Osteocyte (in vitro differentiated cells): ENCODE results near the gene FSTL4. TPM values are rescaled to one million over a fixed set of nuclear protein-coding genes. Genes with fewer than 3 reads are reported as not detected.
A peak's percentile ranks its signal among the peaks of the same experiment; 100 is the strongest.

Source experiments
- DNase-seq: peaks from one replicate; pipeline ENCODE4 v3.0.0; 2021; ENCODE audit warnings: mixed read lengths; ENCODE audit not compliant: unreplicated experiment; ENCODE audit errors: extremely low spot score
- H3K27ac Mint-ChIP-seq: one replicate; pipeline ENCODE4 v1.8.0; 2021; ENCODE audit warnings: mild to moderate bottlenecking, mixed read lengths; ENCODE audit not compliant: unreplicated experiment
- H3K27me3 Mint-ChIP-seq: one replicate; pipeline ENCODE4 v1.8.0; 2021; ENCODE audit warnings: mixed read lengths; ENCODE audit not compliant: unreplicated experiment
- H3K36me3 Mint-ChIP-seq: one replicate; pipeline ENCODE4 v1.8.0; 2021; ENCODE audit warnings: mixed read lengths; ENCODE audit not compliant: unreplicated experiment
- H3K4me1 Mint-ChIP-seq: one replicate; pipeline ENCODE4 v1.8.0; 2021; ENCODE audit warnings: mixed read lengths; ENCODE audit not compliant: unreplicated experiment
- H3K4me3 Mint-ChIP-seq: one replicate; pipeline ENCODE4 v1.8.0; 2021; ENCODE audit warnings: mild to moderate bottlenecking, moderate library complexity, mixed read lengths; ENCODE audit not compliant: unreplicated experiment
- H3K9me3 Mint-ChIP-seq: one replicate; pipeline ENCODE4 v1.8.0; 2021; ENCODE audit warnings: mixed read lengths; ENCODE audit not compliant: unreplicated experiment
- long read RNA-seq: library from polyadenylated mRNA; unstranded; transcript quantifications from one replicate; pipeline ENCODE4 v2.0.0, GENCODE V29; 2021
- total RNA-seq: library from RNA; stranded (reverse); gene quantifications from 2 replicates; pipeline ENCODE4 v1.2.1, GENCODE V29; 2021
- TF ChIP-seq, protein P1 (sequence below): fragments of 200-600 bp; sonication (generic); IDR thresholded peaks from 2 replicates; pipeline ENCODE4 v1.5.0; 2021; ENCODE audit warnings: antibody characterized with exemption, mild to moderate bottlenecking, moderate library complexity

The FSTL4 gene
- total RNA-seq = not detected in 2 replicates
- long read RNA-seq = 0 reads

GRCh38 chr5:133612249-133612860 lies at the start of gene FSTL4:
TSS of gene FSTL4 (minus strand) at chr5:133612541.
- no peaks in the 10 kb centered on the region for H3K36me3 Mint-ChIP-seq
- peak within 1 kb of the TSS; percentile 50 for H3K4me3 Mint-ChIP-seq
- peaks cover 71% of the 10 kb centered on the region for H3K27me3 Mint-ChIP-seq
- DNase-seq = peak; percentile 78
- TF ChIP-seq, protein P1, sequence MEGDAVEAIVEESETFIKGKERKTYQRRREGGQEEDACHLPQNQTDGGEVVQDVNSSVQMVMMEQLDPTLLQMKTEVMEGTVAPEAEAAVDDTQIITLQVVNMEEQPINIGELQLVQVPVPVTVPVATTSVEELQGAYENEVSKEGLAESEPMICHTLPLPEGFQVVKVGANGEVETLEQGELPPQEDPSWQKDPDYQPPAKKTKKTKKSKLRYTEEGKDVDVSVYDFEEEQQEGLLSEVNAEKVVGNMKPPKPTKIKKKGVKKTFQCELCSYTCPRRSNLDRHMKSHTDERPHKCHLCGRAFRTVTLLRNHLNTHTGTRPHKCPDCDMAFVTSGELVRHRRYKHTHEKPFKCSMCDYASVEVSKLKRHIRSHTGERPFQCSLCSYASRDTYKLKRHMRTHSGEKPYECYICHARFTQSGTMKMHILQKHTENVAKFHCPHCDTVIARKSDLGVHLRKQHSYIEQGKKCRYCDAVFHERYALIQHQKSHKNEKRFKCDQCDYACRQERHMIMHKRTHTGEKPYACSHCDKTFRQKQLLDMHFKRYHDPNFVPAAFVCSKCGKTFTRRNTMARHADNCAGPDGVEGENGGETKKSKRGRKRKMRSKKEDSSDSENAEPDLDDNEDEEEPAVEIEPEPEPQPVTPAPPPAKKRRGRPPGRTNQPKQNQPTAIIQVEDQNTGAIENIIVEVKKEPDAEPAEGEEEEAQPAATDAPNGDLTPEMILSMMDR = no peak
- peaks cover 12% of the 10 kb centered on the region for H3K4me1 Mint-ChIP-seq
- H3K9me3 Mint-ChIP-seq = no peaks in the 10 kb centered on the region
- no peak within 1 kb of the TSS for H3K27ac Mint-ChIP-seq

GRCh38 chr5:133661389-133661788 lies 49.0 kb upstream of the FSTL4 start:
- H3K4me1 Mint-ChIP-seq = no peaks in the 10 kb centered on the region
- H3K36me3 Mint-ChIP-seq = no peaks in the 10 kb centered on the region
- H3K27ac Mint-ChIP-seq = no peak overlapping the region
- H3K9me3 Mint-ChIP-seq = no peaks in the 10 kb centered on the region
- TF ChIP-seq, protein P1 = no peak
- no peak overlapping the region for H3K4me3 Mint-ChIP-seq
- H3K27me3 Mint-ChIP-seq = peaks cover 6% of the 10 kb centered on the region
- peak; percentile 40 for DNase-seq

DNA sequence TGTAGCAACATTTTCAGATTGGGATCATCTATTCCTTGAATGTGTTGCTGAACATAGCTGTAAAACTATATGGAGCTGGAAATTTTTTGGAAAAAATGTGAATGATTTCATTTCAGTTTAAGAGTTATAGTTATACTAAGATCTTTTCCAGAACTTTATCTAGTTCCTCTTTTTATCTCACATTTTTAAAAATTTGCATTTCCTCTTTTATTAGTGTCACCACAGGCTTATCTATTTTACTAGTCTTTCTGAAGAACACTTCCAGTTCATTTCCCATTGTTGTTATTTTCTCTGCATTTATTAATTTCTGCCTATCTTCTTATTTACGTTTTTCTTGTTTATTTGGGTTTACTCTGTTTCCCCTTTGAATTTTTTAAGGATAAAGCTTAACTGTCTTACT lies 46.0 kb upstream of the FSTL4 start:
- TF ChIP-seq, protein P1 = no peak
- Mint-ChIP-seq H3K36me3 (no peaks in the 10 kb centered on the region), H3K27me3 (peaks cover 14% of the 10 kb centered on the region), H3K9me3 (no peaks in the 10 kb centered on the region), H3K27ac (no peak overlapping the region), H3K4me3 (no peak overlapping the region), H3K4me1 (no peaks in the 10 kb centered on the region)
- no peak for DNase-seq

- TF ChIP-seq, protein P1 = no peak
- Mint-ChIP-seq H3K4me3 (no peak overlapping the region), H3K36me3 (no peaks in the 10 kb centered on the region), H3K4me1 (no peaks in the 10 kb centered on the region), H3K27ac (no peak overlapping the region), H3K9me3 (no peaks in the 10 kb centered on the region), H3K27me3 (peaks cover 22% of the 10 kb centered on the region)
- DNase-seq = no peak
These were observed 44.7 kb upstream of the FSTL4 start for GRCh38 chr5:133657036-133657435.

- TF ChIP-seq, protein P1 = no peak
- no peak for DNase-seq
- Mint-ChIP-seq H3K36me3 (no peaks in the 10 kb centered on the region), H3K27me3 (peaks cover 29% of the 10 kb centered on the region), H3K9me3 (no peaks in the 10 kb centered on the region), H3K4me1 (no peaks in the 10 kb centered on the region), H3K4me3 (no peak overlapping the region), H3K27ac (no peak overlapping the region)
These were observed 43.6 kb upstream of the FSTL4 start for GRCh38 chr5:133655966-133656365.
